Upper lobe of right lung (tissue), 1 donor: ENCODE data around the gene CYB5R4. TPM values are rescaled to one million over a fixed set of nuclear protein-coding genes. Genes with fewer than 3 reads are reported as not detected.
"Not testable (repeated sequence)": the region's sequence is repeated elsewhere in the genome, so short reads cannot be mapped to it uniquely, and the experiment has no call there.

Experiments used
- ATAC-seq: fragments of 200-7000 bp; cut with Tn5 transposase; one replicate; pipeline ENCODE4 v1.9.1; 2020; ENCODE audit warnings: mild to moderate bottlenecking, moderate library complexity
- DNase-seq: peaks from one replicate; pipeline ENCODE4 v3.0.0-alpha.2; 2020
- H3K27ac ChIP-seq: fragments of 200-600 bp; one replicate; pipeline ENCODE4 v1.8.0; 2022
- H3K27me3 ChIP-seq: fragments of 200-600 bp; one replicate; pipeline ENCODE4 v1.8.0; 2022; ENCODE audit warnings: mild to moderate bottlenecking
- H3K36me3 ChIP-seq: fragments of 200-600 bp; one replicate; pipeline ENCODE4 v1.8.0; 2022
- H3K4me1 ChIP-seq: fragments of 200-600 bp; one replicate; pipeline ENCODE4 v1.8.0; 2022
- H3K4me3 ChIP-seq: fragments of 200-600 bp; one replicate; pipeline ENCODE4 v1.8.0; 2022; ENCODE audit warnings: mild to moderate bottlenecking
- H3K9me3 ChIP-seq: fragments of 200-600 bp; one replicate; pipeline ENCODE4 v1.8.0; 2022
- intact Hi-C: fragments of 100-400 bp; cut with DNase I; formaldehyde crosslinking; loops from one replicate; pipeline ENCODE4 v1.11.0; 2022
- total RNA-seq: library from RNA; stranded (reverse); fragmentation: NEBNext Ultra II Directional; extraction: Animal tissue kit (Norgen Biotek cat#: 25700); gene quantifications from one replicate; pipeline ENCODE4 v1.2.1, GENCODE V29; 2021
- TF ChIP-seq, protein P1 (sequence below): fragments of 200-600 bp; IDR thresholded peaks from one replicate; pipeline ENCODE4 v1.8.0; 2022; ENCODE audit warnings: antibody characterized with exemption
- donor health status: DM: no; HTN: yes; CAD: no; lungs with severe emphysema.

CYB5R4 gene
- total RNA-seq, 1 donor from 2014 or later: 24.4 TPM

DNA sequence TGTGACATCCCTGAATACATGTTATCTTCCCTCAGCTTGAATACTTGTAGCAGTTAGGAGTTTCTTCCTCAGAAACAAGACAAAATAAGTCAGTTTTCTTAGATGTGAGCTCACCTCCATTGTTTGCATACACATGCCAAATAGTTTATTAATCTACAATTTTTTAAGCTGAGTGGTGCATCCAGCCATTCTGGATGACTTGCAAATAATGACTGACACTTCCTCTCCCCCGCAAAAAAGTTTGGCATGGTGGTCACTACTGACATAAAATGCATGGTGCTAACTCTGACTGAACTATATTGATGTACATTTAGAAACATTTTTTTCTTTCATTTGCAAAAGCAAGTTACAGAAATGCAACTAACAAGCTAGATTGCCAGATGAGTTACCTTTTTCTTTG lies 55.5 kb downstream of the CYB5R4 start:
- H3K9me3 ChIP-seq: no peaks in the 10 kb centered on the region
- H3K27ac ChIP-seq: no peak overlapping the region
- no peak overlapping the region for H3K4me3 ChIP-seq
- no peaks in the 10 kb centered on the region for H3K27me3 ChIP-seq
- DNase-seq (no peak), ATAC-seq (no peak)
- H3K36me3 ChIP-seq: no peaks in the 10 kb centered on the region
- TF ChIP-seq, protein P1, sequence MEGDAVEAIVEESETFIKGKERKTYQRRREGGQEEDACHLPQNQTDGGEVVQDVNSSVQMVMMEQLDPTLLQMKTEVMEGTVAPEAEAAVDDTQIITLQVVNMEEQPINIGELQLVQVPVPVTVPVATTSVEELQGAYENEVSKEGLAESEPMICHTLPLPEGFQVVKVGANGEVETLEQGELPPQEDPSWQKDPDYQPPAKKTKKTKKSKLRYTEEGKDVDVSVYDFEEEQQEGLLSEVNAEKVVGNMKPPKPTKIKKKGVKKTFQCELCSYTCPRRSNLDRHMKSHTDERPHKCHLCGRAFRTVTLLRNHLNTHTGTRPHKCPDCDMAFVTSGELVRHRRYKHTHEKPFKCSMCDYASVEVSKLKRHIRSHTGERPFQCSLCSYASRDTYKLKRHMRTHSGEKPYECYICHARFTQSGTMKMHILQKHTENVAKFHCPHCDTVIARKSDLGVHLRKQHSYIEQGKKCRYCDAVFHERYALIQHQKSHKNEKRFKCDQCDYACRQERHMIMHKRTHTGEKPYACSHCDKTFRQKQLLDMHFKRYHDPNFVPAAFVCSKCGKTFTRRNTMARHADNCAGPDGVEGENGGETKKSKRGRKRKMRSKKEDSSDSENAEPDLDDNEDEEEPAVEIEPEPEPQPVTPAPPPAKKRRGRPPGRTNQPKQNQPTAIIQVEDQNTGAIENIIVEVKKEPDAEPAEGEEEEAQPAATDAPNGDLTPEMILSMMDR: no peak
- H3K4me1 ChIP-seq: no peaks in the 10 kb centered on the region
- intact Hi-C loops: no loop called here

DNA sequence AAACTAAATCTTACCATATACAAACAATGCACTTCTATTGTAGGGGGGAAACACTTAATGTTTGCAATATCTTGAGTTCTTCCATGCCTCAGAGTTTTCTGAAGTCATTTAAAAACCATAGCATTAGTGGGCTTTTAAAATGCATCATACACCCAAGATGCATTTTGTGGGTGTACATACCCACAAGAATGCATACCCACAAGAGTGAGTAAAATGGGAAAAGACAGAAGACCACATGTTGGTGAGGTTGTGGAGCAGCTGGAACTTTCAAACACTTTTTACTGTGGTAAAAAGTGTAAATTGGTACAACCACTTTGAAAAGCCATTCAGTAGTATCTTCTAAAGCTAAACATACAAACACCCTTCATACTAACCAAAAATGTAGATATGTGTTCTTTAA lies 57.5 kb downstream of the CYB5R4 start:
- DNase-seq (no peak), ATAC-seq (no peak)
- Histone ChIP-seq H3K27me3 (no peaks in the 10 kb centered on the region), H3K9me3 (no peaks in the 10 kb centered on the region), H3K4me3 (no peak overlapping the region), H3K36me3 (peaks cover 8% of the 10 kb centered on the region), H3K27ac (no peak overlapping the region), H3K4me1 (no peaks in the 10 kb centered on the region)
- TF ChIP-seq, protein P1: no peak
- intact Hi-C loops: no loop called here

DNA sequence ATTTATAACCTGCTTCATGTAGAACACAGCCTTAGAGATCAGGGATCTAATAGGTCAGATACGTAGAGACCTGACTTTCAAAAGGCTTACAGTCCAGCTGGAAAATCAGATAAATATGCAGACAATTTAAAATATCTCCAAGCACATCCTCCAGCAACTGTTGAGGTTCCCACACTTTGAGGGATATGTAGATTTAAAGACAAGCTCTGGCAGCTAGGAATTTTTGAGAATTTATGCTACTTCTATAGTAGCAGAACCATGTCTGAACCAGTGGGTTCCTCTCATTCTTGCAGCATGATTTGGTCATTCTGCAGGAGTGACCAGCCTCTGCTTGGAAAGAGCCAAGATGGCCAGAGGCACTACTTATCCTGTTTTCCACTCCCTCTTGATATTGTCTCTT lies 60.5 kb downstream of the CYB5R4 start:
- Histone ChIP-seq H3K27me3 (no peaks in the 10 kb centered on the region), H3K4me3 (no peak overlapping the region), H3K36me3 (peaks cover 28% of the 10 kb centered on the region), H3K27ac (no peak overlapping the region), H3K9me3 (no peaks in the 10 kb centered on the region), H3K4me1 (no peaks in the 10 kb centered on the region)
- ATAC-seq (no peak), DNase-seq (no peak)
- intact Hi-C loops: no loop called here
- TF ChIP-seq, protein P1: no peak

DNA sequence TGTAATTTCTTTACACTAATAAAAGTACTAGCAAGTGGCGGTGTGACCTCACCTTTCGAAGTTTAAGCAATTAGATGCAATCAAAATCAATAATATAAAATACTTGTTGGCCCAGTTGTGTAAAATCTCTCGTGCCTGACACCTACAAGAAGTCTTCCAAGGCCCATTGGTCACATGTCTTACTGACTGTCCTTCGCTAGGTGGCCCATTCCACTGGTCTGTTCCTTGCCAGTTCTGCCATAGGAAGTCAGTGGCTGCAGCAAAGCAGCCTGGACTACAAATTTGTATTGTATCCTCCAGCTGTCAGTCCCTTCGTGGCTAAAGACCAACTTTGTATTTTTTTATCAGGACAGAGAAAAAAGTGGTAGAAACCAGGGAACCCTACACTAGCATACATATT lies 61.8 kb downstream of the CYB5R4 start:
- Histone ChIP-seq H3K4me1 (no peaks in the 10 kb centered on the region), H3K36me3 (peaks cover 41% of the 10 kb centered on the region), H3K9me3 (no peaks in the 10 kb centered on the region), H3K4me3 (no peak overlapping the region), H3K27me3 (no peaks in the 10 kb centered on the region), H3K27ac (no peak overlapping the region)
- intact Hi-C loops: no loop called here
- ATAC-seq: no peak
- TF ChIP-seq, protein P1: no peak
- no peak for DNase-seq

DNA sequence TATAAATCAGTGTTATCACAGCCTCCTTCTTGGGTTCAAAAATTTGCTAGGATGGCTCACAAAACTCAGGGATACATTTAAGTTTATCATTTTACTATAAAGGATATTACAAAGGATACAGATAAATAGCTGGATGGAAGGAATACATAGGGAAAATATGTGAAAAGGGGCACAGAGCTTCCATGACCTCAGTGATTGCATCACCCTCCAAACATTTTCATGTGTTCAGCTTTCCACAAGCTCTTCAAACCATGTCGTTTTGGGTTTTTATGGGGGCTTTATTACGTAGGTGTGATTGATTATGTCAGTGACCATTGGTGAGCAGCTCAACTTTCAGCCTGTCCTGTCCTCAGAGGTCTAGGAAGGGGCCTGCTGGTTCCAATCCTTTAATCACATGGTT lies 68.0 kb downstream of the CYB5R4 start:
- H3K27ac ChIP-seq: no peak overlapping the region
- DNase-seq (no peak), ATAC-seq (no peak)
- TF ChIP-seq, protein P1: no peak
- H3K4me1 ChIP-seq: no peaks in the 10 kb centered on the region
- no peak overlapping the region for H3K4me3 ChIP-seq
- intact Hi-C loops: no loop called here
- peaks cover 53% of the 10 kb centered on the region for H3K36me3 ChIP-seq
- H3K27me3 ChIP-seq: no peaks in the 10 kb centered on the region
- H3K9me3 ChIP-seq: no peaks in the 10 kb centered on the region

DNA sequence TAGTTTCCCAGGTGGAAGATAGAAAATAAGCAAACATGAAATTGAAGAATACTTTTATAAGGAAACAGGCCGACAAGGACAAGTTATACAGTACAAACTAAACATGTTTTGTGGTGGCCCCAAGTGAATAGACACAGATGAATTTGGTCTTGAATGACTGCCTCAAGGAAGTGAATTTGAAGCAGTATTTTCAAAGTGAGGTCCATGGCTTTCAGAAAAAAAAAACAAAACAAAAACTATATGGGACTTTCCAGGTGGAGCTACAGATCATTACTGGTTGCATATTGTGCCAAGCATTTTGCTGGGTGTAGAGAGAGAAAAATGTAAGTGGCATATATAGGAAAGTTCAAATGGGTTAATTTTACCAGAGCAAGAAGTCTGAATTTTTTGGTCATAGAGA lies 68.8 kb downstream of the CYB5R4 start:
- no peak overlapping the region for H3K27ac ChIP-seq
- no peaks in the 10 kb centered on the region for H3K27me3 ChIP-seq
- H3K36me3 ChIP-seq: peaks cover 46% of the 10 kb centered on the region
- no peaks in the 10 kb centered on the region for H3K4me1 ChIP-seq
- intact Hi-C loops: no loop called here
- DNase-seq (no peak), ATAC-seq (no peak)
- TF ChIP-seq, protein P1: no peak
- H3K4me3 ChIP-seq: no peak overlapping the region
- no peaks in the 10 kb centered on the region for H3K9me3 ChIP-seq

DNA sequence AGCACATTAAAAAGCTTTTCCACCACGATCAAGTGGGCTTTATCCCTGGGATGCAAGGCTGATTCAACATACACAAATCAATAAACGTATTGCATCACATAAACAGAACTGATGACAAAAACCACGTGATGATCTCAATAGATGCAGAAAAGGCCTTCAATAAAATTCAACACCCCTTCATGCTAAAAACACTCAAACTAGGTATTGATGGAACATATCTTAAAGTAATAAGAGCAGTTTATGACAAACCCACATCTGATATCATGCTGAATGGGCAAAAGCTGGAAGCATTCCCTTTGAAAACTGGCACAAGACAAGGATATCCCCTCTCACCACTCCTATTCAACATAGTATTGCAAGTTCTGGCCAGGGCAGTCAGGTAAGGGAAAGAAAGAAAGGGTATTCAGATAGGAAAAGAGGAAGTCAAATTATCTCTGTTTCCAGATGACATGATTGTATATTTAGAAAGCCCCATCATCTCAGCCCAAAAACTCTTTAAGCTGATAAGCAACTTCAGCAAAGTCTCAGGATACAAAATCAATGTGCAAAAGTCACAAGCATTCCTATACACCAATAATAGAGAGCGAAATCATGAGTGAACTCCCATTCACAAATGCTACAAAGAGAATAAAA lies 86.8 kb downstream of the CYB5R4 start:
- H3K27me3 ChIP-seq, intact Hi-C loops, DNase-seq, H3K4me1 ChIP-seq, H3K9me3 ChIP-seq, H3K27ac ChIP-seq, ATAC-seq, H3K4me3 ChIP-seq: not testable (repeated sequence)
- H3K36me3 ChIP-seq: peaks cover 13% of the 10 kb centered on the region

DNA sequence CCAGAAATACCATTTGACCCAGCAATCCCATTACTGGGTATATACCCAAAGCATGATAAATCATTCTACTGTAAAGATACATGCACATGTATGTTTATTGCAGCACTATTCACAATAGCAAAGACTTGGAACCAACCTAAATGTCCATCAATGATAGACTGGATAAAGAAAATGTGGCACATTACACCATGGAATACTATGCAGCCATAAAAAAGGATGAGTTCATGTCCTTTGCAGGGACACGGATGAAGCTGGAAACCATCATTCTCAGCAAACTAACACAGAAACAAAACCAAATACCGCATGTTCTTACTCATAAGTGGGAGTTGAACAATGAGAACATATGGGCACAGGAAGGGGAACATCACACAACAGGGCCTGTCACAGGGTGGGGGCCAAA lies 88.5 kb downstream of the CYB5R4 start:
- H3K36me3 ChIP-seq, H3K27me3 ChIP-seq, intact Hi-C loops, H3K27ac ChIP-seq, H3K4me1 ChIP-seq, H3K9me3 ChIP-seq, ATAC-seq, DNase-seq, H3K4me3 ChIP-seq: not testable (repeated sequence)
